Lower lobe of right lung (tissue), 2 donors: ENCODE data around the gene POLR2H. TPM values are rescaled to one million over a fixed set of nuclear protein-coding genes. Genes with fewer than 3 reads are reported as not detected.

Experiments
- ATAC-seq, 2 donors: fragments of 200-7000 bp; cut with Tn5 transposase; one replicate each; pipeline ENCODE4 v1.9.1; 2020 to 2022; ENCODE audit warnings: mild to moderate bottlenecking in 2 of 2, moderate library complexity in 2 of 2
- DNase-seq: peaks from one replicate; pipeline ENCODE4 v3.0.0-alpha.2; 2020
- H3K27ac ChIP-seq: fragments of 200-600 bp; one replicate; pipeline ENCODE4 v1.8.0; 2022
- H3K27me3 ChIP-seq: fragments of 200-600 bp; one replicate; pipeline ENCODE4 v1.8.0; 2022; ENCODE audit warnings: low read depth
- H3K36me3 ChIP-seq: fragments of 200-600 bp; one replicate; pipeline ENCODE4 v1.8.0; 2022; ENCODE audit warnings: mild to moderate bottlenecking
- H3K4me1 ChIP-seq: fragments of 200-600 bp; one replicate; pipeline ENCODE4 v1.8.0; 2022
- H3K4me3 ChIP-seq: fragments of 200-600 bp; one replicate; pipeline ENCODE4 v1.8.0; 2022; ENCODE audit warnings: mild to moderate bottlenecking
- H3K9me3 ChIP-seq: fragments of 200-600 bp; one replicate; pipeline ENCODE4 v1.8.0; 2022
- intact Hi-C: fragments of 100-400 bp; cut with DNase I; formaldehyde crosslinking; loops from one replicate; pipeline ENCODE4 v1.11.0; 2022
- total RNA-seq: library from RNA; stranded (reverse); fragmentation: NEBNext Ultra II Directional; extraction: Animal tissue kit (Norgen Biotek cat#: 25700); gene quantifications from one replicate; pipeline ENCODE4 v1.2.1, GENCODE V29; 2021
- TF ChIP-seq, protein P1 (sequence below): fragments of 200-600 bp; IDR thresholded peaks from one replicate; pipeline ENCODE4 v1.8.0; 2022; ENCODE audit warnings: antibody characterized with exemption, mild to moderate bottlenecking
- donor health status: DM: no; HTN: yes; CAD: no; lungs with severe emphysema.

The POLR2H gene
- total RNA-seq, 1 donor from 2014 or later: 53.3 TPM

- Histone ChIP-seq H3K36me3 (no peaks in the 10 kb centered on the region), H3K4me1 (peaks cover 4% of the 10 kb centered on the region), H3K9me3 (no peaks in the 10 kb centered on the region), H3K4me3 (no peak overlapping the region), H3K27me3 (no peaks in the 10 kb centered on the region), H3K27ac (no peak overlapping the region)
- TF ChIP-seq, protein P1, sequence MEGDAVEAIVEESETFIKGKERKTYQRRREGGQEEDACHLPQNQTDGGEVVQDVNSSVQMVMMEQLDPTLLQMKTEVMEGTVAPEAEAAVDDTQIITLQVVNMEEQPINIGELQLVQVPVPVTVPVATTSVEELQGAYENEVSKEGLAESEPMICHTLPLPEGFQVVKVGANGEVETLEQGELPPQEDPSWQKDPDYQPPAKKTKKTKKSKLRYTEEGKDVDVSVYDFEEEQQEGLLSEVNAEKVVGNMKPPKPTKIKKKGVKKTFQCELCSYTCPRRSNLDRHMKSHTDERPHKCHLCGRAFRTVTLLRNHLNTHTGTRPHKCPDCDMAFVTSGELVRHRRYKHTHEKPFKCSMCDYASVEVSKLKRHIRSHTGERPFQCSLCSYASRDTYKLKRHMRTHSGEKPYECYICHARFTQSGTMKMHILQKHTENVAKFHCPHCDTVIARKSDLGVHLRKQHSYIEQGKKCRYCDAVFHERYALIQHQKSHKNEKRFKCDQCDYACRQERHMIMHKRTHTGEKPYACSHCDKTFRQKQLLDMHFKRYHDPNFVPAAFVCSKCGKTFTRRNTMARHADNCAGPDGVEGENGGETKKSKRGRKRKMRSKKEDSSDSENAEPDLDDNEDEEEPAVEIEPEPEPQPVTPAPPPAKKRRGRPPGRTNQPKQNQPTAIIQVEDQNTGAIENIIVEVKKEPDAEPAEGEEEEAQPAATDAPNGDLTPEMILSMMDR: no peak
- intact Hi-C loops: no loop called here
- ATAC-seq (no peak), DNase-seq (no peak)
These were observed 10.9 kb upstream of the POLR2H start for GRCh38 chr3:184350618-184351017.

DNA sequence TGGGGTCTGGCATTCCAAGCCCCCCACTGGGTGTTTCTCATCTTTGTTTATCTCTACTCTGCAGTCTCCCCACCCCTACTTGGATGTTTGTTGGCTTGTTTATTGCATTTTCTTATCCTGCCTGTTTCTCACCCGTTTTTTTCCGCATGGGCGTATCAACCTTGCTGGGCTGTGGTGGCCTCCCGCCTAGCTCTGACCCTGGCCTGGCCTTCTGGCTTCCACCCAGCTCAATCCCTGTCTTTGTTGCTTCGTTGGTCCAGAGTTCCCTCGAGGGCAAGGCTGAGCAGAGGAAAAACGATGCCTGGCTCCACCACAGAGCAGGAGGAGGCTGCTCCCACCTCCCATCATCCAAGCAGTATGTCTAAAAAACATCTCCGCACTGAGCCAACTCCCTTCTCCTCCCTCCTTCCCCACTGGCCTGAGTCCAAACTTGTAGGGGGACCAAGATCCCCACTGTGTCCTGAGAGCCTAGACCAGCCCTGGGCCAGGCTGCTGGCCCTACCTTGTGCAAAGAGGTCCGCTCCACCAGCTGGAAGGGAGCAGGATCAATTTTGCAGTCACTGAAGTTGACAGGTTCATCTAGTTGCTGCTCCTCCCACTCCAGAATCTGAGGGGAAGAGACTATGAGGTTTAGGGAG lies 9.9 kb upstream of the POLR2H start:
- Histone ChIP-seq H3K36me3 (peaks cover under 1% of the 10 kb centered on the region), H3K4me3 (no peak overlapping the region), H3K27me3 (no peaks in the 10 kb centered on the region), H3K9me3 (no peaks in the 10 kb centered on the region), H3K4me1 (no peaks in the 10 kb centered on the region), H3K27ac (no peak overlapping the region)
- intact Hi-C loops: no loop called here
- ATAC-seq (no peak), DNase-seq (no peak)
- TF ChIP-seq, protein P1: no peak

GRCh38 chr3:184352149-184352785 lies 9.2 kb upstream of the POLR2H start:
- DNase-seq (no peak), ATAC-seq (no peak)
- peaks cover 6% of the 10 kb centered on the region for H3K36me3 ChIP-seq
- no peaks in the 10 kb centered on the region for H3K9me3 ChIP-seq
- TF ChIP-seq, protein P1: no peak
- intact Hi-C loops: no loop called here
- H3K4me3 ChIP-seq: no peak overlapping the region
- no peak overlapping the region for H3K27ac ChIP-seq
- H3K4me1 ChIP-seq: no peaks in the 10 kb centered on the region
- no peaks in the 10 kb centered on the region for H3K27me3 ChIP-seq

- TF ChIP-seq, protein P1: no peak
- Histone ChIP-seq H3K9me3 (no peaks in the 10 kb centered on the region), H3K4me3 (no peak overlapping the region), H3K4me1 (no peaks in the 10 kb centered on the region), H3K36me3 (peaks cover 6% of the 10 kb centered on the region), H3K27ac (no peak overlapping the region), H3K27me3 (no peaks in the 10 kb centered on the region)
- intact Hi-C loops: no loop called here
- DNase-seq (no peak), ATAC-seq (no peak)
These were observed 8.5 kb upstream of the POLR2H start for GRCh38 chr3:184352897-184353545.

DNA sequence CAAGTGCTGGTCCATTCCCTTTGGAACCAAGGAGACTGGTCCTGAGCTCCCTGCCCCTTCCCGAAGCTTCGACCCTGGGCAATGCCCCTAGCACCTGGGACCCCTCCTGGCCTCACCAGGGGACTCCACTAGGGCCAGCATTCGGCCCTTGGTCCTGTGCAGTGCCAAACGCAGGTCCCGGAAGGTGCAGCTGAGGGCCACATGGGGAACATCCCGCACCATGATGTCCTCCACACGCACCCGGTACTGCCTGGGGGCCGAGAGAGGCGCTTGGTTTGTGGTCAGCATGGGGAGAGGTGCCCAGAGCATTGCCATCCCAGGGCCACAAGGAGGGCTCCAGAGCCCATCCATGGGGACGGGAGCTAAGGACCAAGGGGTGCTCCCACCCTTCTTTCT lies 8.0 kb upstream of the POLR2H start:
- intact Hi-C loops: no loop called here
- TF ChIP-seq, protein P1: no peak
- ATAC-seq (no peak), DNase-seq (no peak)
- H3K27me3 ChIP-seq: no peaks in the 10 kb centered on the region
- no peak overlapping the region for H3K27ac ChIP-seq
- H3K36me3 ChIP-seq: peaks cover 10% of the 10 kb centered on the region
- no peaks in the 10 kb centered on the region for H3K4me1 ChIP-seq
- no peak overlapping the region for H3K4me3 ChIP-seq
- H3K9me3 ChIP-seq: no peaks in the 10 kb centered on the region
